NOMO-1 treated with dmso at 0.1 percent for 144 hours (cell line): ENCODE data around the gene KDM4B.
"Not testable (repeated sequence)": the region's sequence is repeated elsewhere in the genome, so short reads cannot be mapped to it uniquely, and the experiment has no call there.

Experiments used
- DNase-seq: peaks from one replicate; lab custom pipeline; 2025; ENCODE audit not compliant: unreplicated experiment; lab: John Stamatoyannopoulos, UW

KDM4B gene

GRCh38 chr19:5193192-5193591 is 224.3 kb downstream of the KDM4B start:
- no peak for DNase-seq

DNA sequence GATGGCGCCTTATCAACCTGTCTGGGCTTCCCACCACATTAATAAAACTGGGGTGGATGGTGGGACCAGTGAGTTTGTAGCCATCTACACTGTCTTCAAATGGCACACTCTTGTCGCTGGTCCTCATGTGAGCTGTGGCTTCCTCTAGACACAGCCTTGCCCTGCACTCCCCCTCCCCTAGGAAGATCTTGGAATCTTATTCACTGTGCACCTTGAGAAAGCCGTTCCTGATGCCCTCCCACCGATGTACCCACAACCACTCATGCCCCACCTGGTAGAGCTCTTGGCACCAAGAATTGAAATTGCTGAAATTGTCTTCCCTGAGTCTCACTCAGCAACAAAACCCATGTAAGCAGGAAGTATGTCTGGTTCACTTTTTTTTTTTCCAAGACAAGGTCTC is 225.7 kb downstream of the KDM4B start:
- no peak for DNase-seq

- not testable (repeated sequence) for DNase-seq
Observed at GRCh38 chr19:5195587-5195986, 226.7 kb downstream of the KDM4B start.

- DNase-seq, result no peak
Observed at GRCh38 chr19:5196832-5197231, 227.9 kb downstream of the KDM4B start.

GRCh38 chr19:5200844-5201243 is 231.9 kb downstream of the KDM4B start:
- no peak for DNase-seq

GRCh38 chr19:5202553-5202952 is 233.6 kb downstream of the KDM4B start:
- no peak for DNase-seq
